HTERT RPE-1 (cell line): ENCODE data around the gene INTS1.

ENCODE experiments used
- in situ Hi-C: fragments of 300-500 bp; cut with MboI; formaldehyde crosslinking; loops from 4 replicates; pipeline ENCODE4 v1.14.3; 2020; ENCODE audit warnings: low sequenced_read_pairs

Gene INTS1

GRCh38 chr7:1503816-1504775 lies at the start of gene INTS1:
Gene INTS1 (minus strand): TSS chr7:1504389. CDS start chr7:1503960, 429 bp downstream.
- in situ Hi-C loops: no loop called here

GRCh38 chr7:1553512-1554210 lies 49.5 kb upstream of the INTS1 start:
- in situ Hi-C loops: no loop called here

GRCh38 chr7:1552200-1552599 lies 48.0 kb upstream of the INTS1 start:
- in situ Hi-C loops: no loop called here

- in situ Hi-C loops: no loop called here
Measured at GRCh38 chr7:1550846-1551155, 46.6 kb upstream of the INTS1 start.

- in situ Hi-C loops: no loop called here
Measured at GRCh38 chr7:1550005-1550845, 46.0 kb upstream of the INTS1 start.

GRCh38 chr7:1549357-1550004 lies 45.3 kb upstream of the INTS1 start:
- in situ Hi-C loops: no loop called here

GRCh38 chr7:1548944-1549343 lies 44.8 kb upstream of the INTS1 start:
- in situ Hi-C loops: no loop called here

GRCh38 chr7:1548438-1548831 lies 44.2 kb upstream of the INTS1 start:
- in situ Hi-C loops: no loop called here

GRCh38 chr7:1547777-1548437 lies 43.7 kb upstream of the INTS1 start:
- in situ Hi-C loops: no loop called here

- in situ Hi-C loops: no loop called here
Measured at GRCh38 chr7:1546909-1547776, 43.0 kb upstream of the INTS1 start.

GRCh38 chr7:1546274-1546908 lies 42.2 kb upstream of the INTS1 start:
- in situ Hi-C loops: no loop called here

- in situ Hi-C loops: no loop called here
Measured at GRCh38 chr7:1545417-1546246, 41.4 kb upstream of the INTS1 start.

GRCh38 chr7:1544896-1545416 lies 40.8 kb upstream of the INTS1 start:
- in situ Hi-C loops: no loop called here

GRCh38 chr7:1544178-1544895 lies 40.1 kb upstream of the INTS1 start:
- in situ Hi-C loops: no loop called here

GRCh38 chr7:1543826-1544177 lies 39.6 kb upstream of the INTS1 start:
- in situ Hi-C loops: no loop called here

- in situ Hi-C loops: no loop called here
Measured at GRCh38 chr7:1542841-1543747, 38.9 kb upstream of the INTS1 start.
